Heart left ventricle (tissue), 13 donors: ENCODE measurements around the gene CCDC87.
"Not testable (repeated sequence)": the region's sequence is repeated elsewhere in the genome, so short reads cannot be mapped to it uniquely, and the experiment has no call there.

Experiments used
- POLR2A ChIP-seq, 2 donors: fragments of 450-650 bp; IDR thresholded peaks; one replicate each; pipeline ENCODE4 v1.6.1; 2017; ENCODE audit warnings: antibody characterized with exemption in 2 of 2, mild to moderate bottlenecking in 2 of 2, moderate library complexity in 2 of 2
- TF ChIP-seq, protein P1 (sequence below), 12 donors: fragments of 200-600 bp; sonication (generic) in 4 of 12; IDR thresholded peaks; one replicate each; pipeline versions ENCODE4 v1.5.0 to v1.8.0; 2018 to 2022; ENCODE audit warnings: antibody characterized with exemption in 12 of 12, mild to moderate bottlenecking in 5 of 12
- donor health status: ischemic (EF 13 %, LVEDD 7.1; RV severe dilation, severe dysfunction).
- donor health status: DM: no; HTN: yes; CAD: no.
- donor health status: DM: no; HTN: no; CAD: no.
- donor health status: ischemic (EF 25% LVEDD 6.9; RV normal size, moderate dysfunction).
- donor health status: ischemic (EF 25% LVEDD 5.7; RV mildly dilated, moderate dysfunction).
- donor health status: ischemic (EF 35%, LVEDD 5.7; RV mildly dilated, moderate dysfunction).
- donor health status: nonischemic (EF 11% LVEDD 7.7; RV severe dilation, severe dysfunction).
- donor health status: DM: yes; HTN: yes; CAD: no.
- donor health status: PGD.
- donor health status: ischemic (EF 29% LVEDD 5.4; RV normal size, mild dysfunction).
- donor health status: nonischemic (EF 23%, LVEDD 6.1; RV moderate dilation, normal function).

GRCh38 chr11:66639814-66640340, 47.0 kb upstream of the CCDC87 start:
- TF ChIP-seq, protein P1, sequence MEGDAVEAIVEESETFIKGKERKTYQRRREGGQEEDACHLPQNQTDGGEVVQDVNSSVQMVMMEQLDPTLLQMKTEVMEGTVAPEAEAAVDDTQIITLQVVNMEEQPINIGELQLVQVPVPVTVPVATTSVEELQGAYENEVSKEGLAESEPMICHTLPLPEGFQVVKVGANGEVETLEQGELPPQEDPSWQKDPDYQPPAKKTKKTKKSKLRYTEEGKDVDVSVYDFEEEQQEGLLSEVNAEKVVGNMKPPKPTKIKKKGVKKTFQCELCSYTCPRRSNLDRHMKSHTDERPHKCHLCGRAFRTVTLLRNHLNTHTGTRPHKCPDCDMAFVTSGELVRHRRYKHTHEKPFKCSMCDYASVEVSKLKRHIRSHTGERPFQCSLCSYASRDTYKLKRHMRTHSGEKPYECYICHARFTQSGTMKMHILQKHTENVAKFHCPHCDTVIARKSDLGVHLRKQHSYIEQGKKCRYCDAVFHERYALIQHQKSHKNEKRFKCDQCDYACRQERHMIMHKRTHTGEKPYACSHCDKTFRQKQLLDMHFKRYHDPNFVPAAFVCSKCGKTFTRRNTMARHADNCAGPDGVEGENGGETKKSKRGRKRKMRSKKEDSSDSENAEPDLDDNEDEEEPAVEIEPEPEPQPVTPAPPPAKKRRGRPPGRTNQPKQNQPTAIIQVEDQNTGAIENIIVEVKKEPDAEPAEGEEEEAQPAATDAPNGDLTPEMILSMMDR (IDR thresholded peaks at IDR 0.05): not testable (repeated sequence)
- not testable (repeated sequence) for TF ChIP-seq POLR2A (IDR thresholded peaks at IDR 0.05)
